HL-60 (cell line): ENCODE data around the gene RBM18.

Experiments used
- DNase-seq, 2 experiments: peaks; one replicate each; pipeline ENCODE4 v3.0.0-alpha.2; 2010 to 2020; ENCODE audit warnings: low read depth in 1 of 2, low spot score in 1 of 2
- H3K27ac ChIP-seq: fragments of 250-450 bp; sonication (Bioruptor Pico); replicated peaks from 2 replicates; pipeline ENCODE4 v1.5.1; 2020; ENCODE audit warnings: mild to moderate bottlenecking, moderate library complexity
- H3K27me3 ChIP-seq: fragments of 250-450 bp; sonication (Bioruptor Pico); 2 replicates; pipeline ENCODE4 v1.5.1; 2021; ENCODE audit warnings: mild to moderate bottlenecking, moderate library complexity; ENCODE audit not compliant: insufficient read depth, poor library complexity, severe bottlenecking
- H3K4me3 ChIP-seq: replicated peaks from 2 replicates; pipeline ENCODE4 v1.5.1; 2011; ENCODE audit warnings: mild to moderate bottlenecking, control low read depth, low read length; ENCODE audit not compliant: insufficient read depth
- GABPA ChIP-seq: IDR thresholded peaks from 2 replicates; pipeline ENCODE4 v1.6.1; 2012; ENCODE audit warnings: low read depth
- POLR2AphosphoS5 ChIP-seq: IDR thresholded peaks from 2 replicates; pipeline ENCODE4 v1.6.1; 2012; ENCODE audit warnings: low read depth
- SPI1 ChIP-seq: IDR thresholded peaks from 2 replicates; pipeline ENCODE4 v1.6.1; 2012; ENCODE audit warnings: low read depth, mild to moderate bottlenecking, borderline replicate concordance
- TF ChIP-seq, protein P1 (sequence below): IDR thresholded peaks from one replicate; pipeline ENCODE4 v1.5.1; 2011; ENCODE audit warnings: low read length, control low read depth, inconsistent platforms; ENCODE audit not compliant: insufficient read depth
- TF ChIP-seq, protein P2 (sequence below): IDR thresholded peaks from 2 replicates; pipeline ENCODE4 v1.6.1; 2012; ENCODE audit warnings: low read depth; ENCODE audit not compliant: insufficient replicate concordance

Gene RBM18

DNA sequence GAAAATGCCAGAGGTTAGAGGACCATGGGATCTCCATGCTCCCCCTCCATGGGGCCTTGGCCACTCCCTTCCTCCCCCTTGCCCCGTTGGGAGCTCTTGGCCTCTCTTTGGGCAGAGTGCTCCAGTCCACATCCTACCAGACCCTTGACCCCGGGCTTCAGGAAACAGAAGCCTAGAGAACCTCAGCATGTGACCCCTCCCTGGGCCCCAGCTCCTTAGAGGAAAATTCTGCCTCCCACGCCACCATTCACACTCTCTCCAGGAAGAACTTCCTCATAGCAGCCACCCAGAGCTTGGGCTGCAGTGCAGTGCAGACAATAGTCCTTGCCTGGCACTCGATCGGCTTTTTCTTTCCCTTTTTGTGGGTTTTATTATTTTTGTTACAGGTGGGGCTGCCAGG is 41.8 kb downstream of the RBM18 start:
- no peak overlapping the region for H3K27ac ChIP-seq
- TF ChIP-seq, protein P1, sequence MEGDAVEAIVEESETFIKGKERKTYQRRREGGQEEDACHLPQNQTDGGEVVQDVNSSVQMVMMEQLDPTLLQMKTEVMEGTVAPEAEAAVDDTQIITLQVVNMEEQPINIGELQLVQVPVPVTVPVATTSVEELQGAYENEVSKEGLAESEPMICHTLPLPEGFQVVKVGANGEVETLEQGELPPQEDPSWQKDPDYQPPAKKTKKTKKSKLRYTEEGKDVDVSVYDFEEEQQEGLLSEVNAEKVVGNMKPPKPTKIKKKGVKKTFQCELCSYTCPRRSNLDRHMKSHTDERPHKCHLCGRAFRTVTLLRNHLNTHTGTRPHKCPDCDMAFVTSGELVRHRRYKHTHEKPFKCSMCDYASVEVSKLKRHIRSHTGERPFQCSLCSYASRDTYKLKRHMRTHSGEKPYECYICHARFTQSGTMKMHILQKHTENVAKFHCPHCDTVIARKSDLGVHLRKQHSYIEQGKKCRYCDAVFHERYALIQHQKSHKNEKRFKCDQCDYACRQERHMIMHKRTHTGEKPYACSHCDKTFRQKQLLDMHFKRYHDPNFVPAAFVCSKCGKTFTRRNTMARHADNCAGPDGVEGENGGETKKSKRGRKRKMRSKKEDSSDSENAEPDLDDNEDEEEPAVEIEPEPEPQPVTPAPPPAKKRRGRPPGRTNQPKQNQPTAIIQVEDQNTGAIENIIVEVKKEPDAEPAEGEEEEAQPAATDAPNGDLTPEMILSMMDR = no peak
- TF ChIP-seq SPI1 = no peak
- no peak for TF ChIP-seq GABPA
- TF ChIP-seq POLR2AphosphoS5 = no peak
- TF ChIP-seq, protein P2, sequence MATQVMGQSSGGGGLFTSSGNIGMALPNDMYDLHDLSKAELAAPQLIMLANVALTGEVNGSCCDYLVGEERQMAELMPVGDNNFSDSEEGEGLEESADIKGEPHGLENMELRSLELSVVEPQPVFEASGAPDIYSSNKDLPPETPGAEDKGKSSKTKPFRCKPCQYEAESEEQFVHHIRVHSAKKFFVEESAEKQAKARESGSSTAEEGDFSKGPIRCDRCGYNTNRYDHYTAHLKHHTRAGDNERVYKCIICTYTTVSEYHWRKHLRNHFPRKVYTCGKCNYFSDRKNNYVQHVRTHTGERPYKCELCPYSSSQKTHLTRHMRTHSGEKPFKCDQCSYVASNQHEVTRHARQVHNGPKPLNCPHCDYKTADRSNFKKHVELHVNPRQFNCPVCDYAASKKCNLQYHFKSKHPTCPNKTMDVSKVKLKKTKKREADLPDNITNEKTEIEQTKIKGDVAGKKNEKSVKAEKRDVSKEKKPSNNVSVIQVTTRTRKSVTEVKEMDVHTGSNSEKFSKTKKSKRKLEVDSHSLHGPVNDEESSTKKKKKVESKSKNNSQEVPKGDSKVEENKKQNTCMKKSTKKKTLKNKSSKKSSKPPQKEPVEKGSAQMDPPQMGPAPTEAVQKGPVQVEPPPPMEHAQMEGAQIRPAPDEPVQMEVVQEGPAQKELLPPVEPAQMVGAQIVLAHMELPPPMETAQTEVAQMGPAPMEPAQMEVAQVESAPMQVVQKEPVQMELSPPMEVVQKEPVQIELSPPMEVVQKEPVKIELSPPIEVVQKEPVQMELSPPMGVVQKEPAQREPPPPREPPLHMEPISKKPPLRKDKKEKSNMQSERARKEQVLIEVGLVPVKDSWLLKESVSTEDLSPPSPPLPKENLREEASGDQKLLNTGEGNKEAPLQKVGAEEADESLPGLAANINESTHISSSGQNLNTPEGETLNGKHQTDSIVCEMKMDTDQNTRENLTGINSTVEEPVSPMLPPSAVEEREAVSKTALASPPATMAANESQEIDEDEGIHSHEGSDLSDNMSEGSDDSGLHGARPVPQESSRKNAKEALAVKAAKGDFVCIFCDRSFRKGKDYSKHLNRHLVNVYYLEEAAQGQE = no peak
- H3K4me3 ChIP-seq = no peak overlapping the region
- no peak for DNase-seq
- peaks cover 78% of the 10 kb centered on the region for H3K27me3 ChIP-seq

DNA sequence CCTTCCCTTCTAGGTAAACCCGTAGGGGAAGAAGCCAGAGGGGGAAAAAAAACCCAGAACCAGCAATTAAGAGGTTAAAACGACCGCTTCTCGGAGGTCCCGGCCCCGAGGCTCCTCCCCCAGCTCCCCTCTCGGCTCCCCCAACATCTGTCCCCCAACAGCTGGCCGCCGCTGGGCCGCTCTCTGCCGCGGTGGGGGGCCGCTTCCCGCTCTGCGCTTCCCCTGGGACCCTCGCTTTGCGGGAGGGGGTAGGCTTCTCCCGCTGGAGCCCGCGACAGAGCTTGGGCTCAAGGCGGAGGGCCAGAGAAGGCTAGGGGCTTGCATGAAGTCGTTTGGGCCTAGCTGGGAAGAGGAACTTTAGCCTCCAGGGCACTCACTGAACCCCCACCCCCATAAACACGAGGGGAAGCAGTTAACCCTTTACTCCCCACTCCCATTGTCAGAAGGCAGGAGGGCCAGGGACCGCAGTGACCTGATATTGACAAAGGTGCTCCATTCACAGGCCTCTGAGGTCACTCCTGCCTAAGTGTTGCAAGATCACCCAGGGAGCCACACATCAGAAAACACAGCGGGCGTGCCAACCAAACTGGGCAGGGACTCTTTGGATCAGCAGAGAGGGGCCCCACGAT is 43.3 kb downstream of the RBM18 start:
- Histone ChIP-seq H3K27me3 (peaks cover 64% of the 10 kb centered on the region), H3K4me3 (no peak overlapping the region), H3K27ac (no peak overlapping the region)
- DNase-seq = no peak
- TF ChIP-seq, protein P2 = no peak
- TF ChIP-seq SPI1 (no peak), POLR2AphosphoS5 (no peak), GABPA (no peak)
- TF ChIP-seq, protein P1 = no peak

DNA sequence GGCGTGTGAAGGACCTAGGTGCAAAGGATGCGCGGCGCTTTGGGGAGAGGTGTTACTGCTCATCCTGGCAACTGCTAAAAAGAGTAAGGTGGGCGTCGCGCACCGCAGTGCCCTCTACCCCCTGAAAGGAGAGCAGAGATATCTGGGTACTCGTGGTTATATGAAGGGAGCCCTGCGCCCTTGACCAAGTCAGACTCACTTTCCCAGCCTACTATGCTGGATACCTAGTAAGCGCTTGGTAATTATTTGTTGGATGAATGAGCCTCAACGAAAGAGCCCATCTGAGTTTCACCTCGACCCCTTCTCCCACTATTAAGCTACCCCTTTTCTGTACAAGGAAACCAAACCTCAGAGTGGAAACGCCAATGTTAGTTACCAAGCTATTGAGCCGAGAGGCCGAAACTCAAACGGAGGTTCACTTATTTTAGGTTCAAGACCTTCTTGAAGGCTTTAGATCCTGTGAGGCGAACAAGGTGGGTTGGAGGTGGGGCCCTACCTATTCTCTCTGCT is 43.9 kb downstream of the RBM18 start:
- DNase-seq = no peak
- Histone ChIP-seq H3K4me3 (no peak overlapping the region), H3K27me3 (peaks cover 58% of the 10 kb centered on the region), H3K27ac (no peak overlapping the region)
- TF ChIP-seq, protein P2 = no peak
- TF ChIP-seq GABPA (no peak), SPI1 (no peak), POLR2AphosphoS5 (no peak)
- TF ChIP-seq, protein P1 = no peak
